Right lobe of liver (tissue), 4 donors: Measurements from ENCODE around the gene ODR4.

Source experiments
- CTCF ChIP-seq, 4 donors: fragments of 200-600 bp in 3 of 4; fragments of 450-650 bp in 1 of 4; IDR thresholded peaks; one replicate each; pipeline versions ENCODE4 v1.5.1 to v1.8.0; 2016 to 2022; ENCODE audit warnings: antibody characterized with exemption in 4 of 4, mild to moderate bottlenecking in 2 of 4
- POLR2A ChIP-seq: fragments of 450-650 bp; IDR thresholded peaks from one replicate; pipeline ENCODE4 v1.6.1; 2017; ENCODE audit warnings: antibody characterized with exemption, mild to moderate bottlenecking
- donor health status: DM: no; HTN: no; CAD: no.
- donor health status: DM: no; HTN: no; CAD: no.
- donor health status: DM: no; HTN: yes; CAD: no.

GRCh38 chr1:186446152-186446551 is 70.5 kb downstream of the ODR4 start:
- no peak for TF ChIP-seq CTCF (IDR thresholded peaks at IDR 0.05)
- TF ChIP-seq POLR2A: no peak
